ENCODE data around the gene ZNF256. TPM values are rescaled to one million over a fixed set of nuclear protein-coding genes. Genes with fewer than 3 reads are reported as not detected.

ZNF256 gene
- polyA plus RNA-seq, 5 donors, result 7.1 to 11.7 (median 10.7) TPM

DNA sequence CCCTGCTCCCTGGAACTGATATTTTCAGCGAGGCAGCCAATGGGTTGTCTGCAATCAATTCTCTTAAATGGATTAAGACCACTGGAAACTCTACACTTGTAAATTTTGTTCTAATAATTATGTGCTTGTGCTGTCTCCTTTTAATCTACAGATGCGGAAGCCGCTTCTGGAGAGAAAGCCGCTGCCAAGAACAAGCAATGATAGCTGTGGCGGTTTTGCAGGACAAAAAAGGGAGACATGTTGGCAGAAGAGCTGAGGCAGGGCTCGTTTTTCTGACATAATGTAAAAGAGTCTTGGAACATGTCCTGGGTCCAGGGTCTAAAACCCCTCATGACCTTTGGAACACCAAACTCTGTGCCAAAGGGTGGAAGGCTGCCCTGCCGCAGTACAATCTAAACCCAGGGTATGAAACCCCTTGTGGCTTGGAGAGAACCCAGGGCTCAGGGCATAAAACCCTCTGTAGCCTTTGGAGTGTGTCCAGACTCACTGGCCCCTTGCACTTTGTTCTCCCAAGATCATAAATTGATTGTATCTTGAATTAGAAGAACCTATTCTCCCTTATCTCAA lies 43.8 kb downstream of the ZNF256 start:
- no peak for DNase-seq

DNA sequence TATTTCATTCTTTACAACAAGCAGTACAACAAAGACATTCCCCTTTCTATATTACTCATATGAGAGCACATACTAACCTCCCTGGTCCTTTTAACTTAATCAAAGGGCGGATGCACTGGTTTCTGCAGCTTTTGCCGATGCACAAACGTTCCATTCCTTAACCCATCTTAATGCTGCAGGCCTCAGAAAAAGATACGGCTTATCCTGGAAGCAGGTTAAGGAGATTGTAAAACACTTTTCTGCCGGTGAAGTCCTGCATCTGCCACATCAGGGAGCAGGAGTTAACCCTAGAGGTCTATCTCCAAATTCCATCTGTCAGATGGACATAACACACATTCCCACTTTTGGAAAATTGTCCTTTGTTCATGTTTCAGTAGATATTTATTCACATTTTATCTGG lies 47.2 kb downstream of the ZNF256 start:
- no peak for DNase-seq

Other genes with a start within 250 kb of the ZNF256 start
- 10 to 100 TPM; 27.8 to 50.7 (median 41.1) TPM for gene ZNF154, start 238.5 kb downstream of the ZNF256 start, polyA plus RNA-seq (ENCODE audit: insufficient read depth in 1 of 5, insufficient read length in 5 of 5, low replicate concordance in 1 of 5)
- 10 to 100 TPM; 17.5 to 25.8 (median 25.1) TPM for gene ZNF671, start 220.1 kb downstream of the ZNF256 start, polyA plus RNA-seq (ENCODE audit: insufficient read depth in 1 of 5, insufficient read length in 5 of 5, low replicate concordance in 1 of 5)
- gene ZNF776, start 200.9 kb downstream of the ZNF256 start, polyA plus RNA-seq (ENCODE audit: insufficient read depth in 1 of 5, insufficient read length in 5 of 5, low replicate concordance in 1 of 5), result 10 to 100 TPM; 25.0 to 44.2 (median 40.5) TPM
- 10 to 100 TPM; 21.5 to 33.9 (median 29.1) TPM for gene ZNF586, start 178.0 kb downstream of the ZNF256 start, polyA plus RNA-seq (ENCODE audit: insufficient read depth in 1 of 5, insufficient read length in 5 of 5, low replicate concordance in 1 of 5)
- gene ZNF552, start 132.8 kb downstream of the ZNF256 start, polyA plus RNA-seq (ENCODE audit: insufficient read depth in 1 of 5, insufficient read length in 5 of 5, low replicate concordance in 1 of 5), result 10 to 100 TPM; 12.4 to 18.1 (median 16.4) TPM
- gene ZNF587B, start 117.4 kb downstream of the ZNF256 start, polyA plus RNA-seq (ENCODE audit: insufficient read depth in 1 of 5, insufficient read length in 5 of 5, low replicate concordance in 1 of 5), result 10 to 100 TPM in 4 of 5 donors, 1 to 10 TPM in 1; 9.5 to 17.0 (median 13.7) TPM
- gene ZNF587, start 97.8 kb downstream of the ZNF256 start, polyA plus RNA-seq (ENCODE audit: insufficient read depth in 1 of 5, insufficient read length in 5 of 5, low replicate concordance in 1 of 5), result 10 to 100 TPM; 23.3 to 39.1 (median 34.8) TPM
- gene ZNF814, start 58.7 kb downstream of the ZNF256 start, polyA plus RNA-seq (ENCODE audit: insufficient read depth in 1 of 5, insufficient read length in 5 of 5, low replicate concordance in 1 of 5), result 10 to 100 TPM; 47.1 to 62.9 (median 61.2) TPM
- 10 to 100 TPM; 19.6 to 41.3 (median 38.4) TPM for gene ZNF417, start 31.1 kb downstream of the ZNF256 start, polyA plus RNA-seq (ENCODE audit: insufficient read depth in 1 of 5, insufficient read length in 5 of 5, low replicate concordance in 1 of 5)
- gene ZNF418, start 12.3 kb downstream of the ZNF256 start, polyA plus RNA-seq (ENCODE audit: insufficient read depth in 1 of 5, insufficient read length in 5 of 5, low replicate concordance in 1 of 5), result 10 to 100 TPM; 17.5 to 38.2 (median 33.5) TPM
- 1 to 10 TPM; 2.5 to 4.8 (median 3.9) TPM for gene C19orf18, start 26.8 kb upstream of the ZNF256 start, polyA plus RNA-seq (ENCODE audit: insufficient read depth in 1 of 5, insufficient read length in 5 of 5, low replicate concordance in 1 of 5)
- gene ZNF606, start 55.1 kb upstream of the ZNF256 start, polyA plus RNA-seq (ENCODE audit: insufficient read depth in 1 of 5, insufficient read length in 5 of 5, low replicate concordance in 1 of 5), result 10 to 100 TPM; 25.8 to 33.2 (median 30.0) TPM
- gene ZSCAN1, start 86.3 kb upstream of the ZNF256 start, polyA plus RNA-seq (ENCODE audit: insufficient read depth in 1 of 5, insufficient read length in 5 of 5, low replicate concordance in 1 of 5), result 1 to 10 TPM; 1.1 to 2.7 (median 2.3) TPM
- gene ZNF135, start 111.6 kb upstream of the ZNF256 start, polyA plus RNA-seq (ENCODE audit: insufficient read depth in 1 of 5, insufficient read length in 5 of 5, low replicate concordance in 1 of 5), result 10 to 100 TPM; 18.3 to 35.3 (median 29.7) TPM
- gene ZSCAN18, start 150.5 kb upstream of the ZNF256 start, polyA plus RNA-seq (ENCODE audit: insufficient read depth in 1 of 5, insufficient read length in 5 of 5, low replicate concordance in 1 of 5), result 10 to 100 TPM; 70.8 to 94.7 (median 88.9) TPM
- gene ZNF329, start 203.1 kb upstream of the ZNF256 start, polyA plus RNA-seq (ENCODE audit: insufficient read depth in 1 of 5, insufficient read length in 5 of 5, low replicate concordance in 1 of 5), result 10 to 100 TPM; 16.5 to 22.7 (median 19.8) TPM
- 10 to 100 TPM; 15.9 to 23.2 (median 21.8) TPM for gene ZNF274, start 235.4 kb upstream of the ZNF256 start, polyA plus RNA-seq (ENCODE audit: insufficient read depth in 1 of 5, insufficient read length in 5 of 5, low replicate concordance in 1 of 5)

Measured in right lung (tissue), 5 donors.